ENCODE measurements around the gene TRIP6.

DNA sequence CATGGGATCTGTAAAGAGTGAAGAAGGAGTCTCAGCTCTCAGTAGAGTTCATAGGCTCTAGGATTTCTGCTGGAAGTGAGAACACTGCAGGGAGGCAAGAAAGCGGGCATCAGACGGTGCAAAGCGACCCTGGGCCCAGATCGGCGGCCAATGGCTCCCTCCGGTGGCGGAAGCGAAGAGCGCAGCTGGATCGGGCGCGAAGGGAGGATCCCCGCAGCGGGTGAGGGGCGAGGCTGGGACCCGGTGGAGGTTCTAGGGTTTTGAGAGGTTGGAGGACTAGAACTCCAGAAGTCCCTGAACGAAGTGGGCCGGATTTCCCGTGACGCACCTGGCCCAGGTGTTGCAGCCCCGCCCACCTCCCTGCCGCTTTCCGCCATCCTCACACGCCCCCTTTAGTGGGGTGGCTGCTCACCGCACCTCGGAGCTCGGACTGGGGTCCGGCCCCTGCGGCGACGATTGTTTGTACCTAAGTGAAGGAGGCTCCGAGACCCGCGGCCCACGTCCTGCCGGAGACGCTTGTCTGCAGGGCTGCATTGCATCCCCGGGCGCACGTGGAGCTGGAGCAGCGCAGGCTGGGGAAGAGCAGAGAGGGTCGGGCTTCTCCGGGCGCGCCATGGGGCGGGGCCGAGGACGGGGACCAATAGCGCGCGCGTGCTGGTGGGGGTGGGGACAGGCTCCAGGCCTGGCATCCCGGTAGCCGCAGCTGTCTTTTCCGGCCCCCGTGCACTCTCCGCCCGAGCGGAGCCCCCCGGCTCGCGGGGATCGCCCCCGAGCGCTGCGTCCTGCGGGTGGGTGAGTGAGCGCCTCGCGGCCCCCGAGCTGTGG, 14.9 kb upstream of the TRIP6 start, which contains the start of gene SLC12A9:
- TF ChIP-seq EZH2 (IDR thresholded peaks at IDR 0.05; ENCODE audit: borderline replicate concordance, low read length) = no peak
- TF ChIP-seq, protein P1, sequence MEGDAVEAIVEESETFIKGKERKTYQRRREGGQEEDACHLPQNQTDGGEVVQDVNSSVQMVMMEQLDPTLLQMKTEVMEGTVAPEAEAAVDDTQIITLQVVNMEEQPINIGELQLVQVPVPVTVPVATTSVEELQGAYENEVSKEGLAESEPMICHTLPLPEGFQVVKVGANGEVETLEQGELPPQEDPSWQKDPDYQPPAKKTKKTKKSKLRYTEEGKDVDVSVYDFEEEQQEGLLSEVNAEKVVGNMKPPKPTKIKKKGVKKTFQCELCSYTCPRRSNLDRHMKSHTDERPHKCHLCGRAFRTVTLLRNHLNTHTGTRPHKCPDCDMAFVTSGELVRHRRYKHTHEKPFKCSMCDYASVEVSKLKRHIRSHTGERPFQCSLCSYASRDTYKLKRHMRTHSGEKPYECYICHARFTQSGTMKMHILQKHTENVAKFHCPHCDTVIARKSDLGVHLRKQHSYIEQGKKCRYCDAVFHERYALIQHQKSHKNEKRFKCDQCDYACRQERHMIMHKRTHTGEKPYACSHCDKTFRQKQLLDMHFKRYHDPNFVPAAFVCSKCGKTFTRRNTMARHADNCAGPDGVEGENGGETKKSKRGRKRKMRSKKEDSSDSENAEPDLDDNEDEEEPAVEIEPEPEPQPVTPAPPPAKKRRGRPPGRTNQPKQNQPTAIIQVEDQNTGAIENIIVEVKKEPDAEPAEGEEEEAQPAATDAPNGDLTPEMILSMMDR (conservative IDR thresholded peaks at IDR 0.05 in 1 of 2, IDR thresholded peaks at IDR 0.05 in 1 of 2; ENCODE audit: extremely low read depth in 1 of 2, insufficient read depth in 1 of 2, low read depth in 1 of 2, low read length in 2 of 2) = peak; percentile 79 to 95
